MCF 10A (cell line): ENCODE measurements around the gene SPARCL1. TPM values are rescaled to one million over a fixed set of nuclear protein-coding genes. Genes with fewer than 3 reads are reported as not detected.
"Not testable (repeated sequence)": the region's sequence is repeated elsewhere in the genome, so short reads cannot be mapped to it uniquely, and the experiment has no call there.

Experiments used
- BruUV-seq: library from RNA; stranded (reverse); fragments of 400-500 nt; replicated peaks from 2 replicates; lab custom pipeline; 2021; lab: Mats Ljungman, UMichigan
- CTCF ChIA-PET: fragments of 300-600 bp; sonication (Branson Sonifier 250); formaldehyde crosslinking; extraction: SDS; loops from one replicate; lab custom pipeline; 2021; ENCODE audit warnings: antibody characterized with exemption, inconsistent platforms; lab: Yijun Ruan, JAX
- POLR2A ChIA-PET: fragments of 300-600, 350-650 bp; sonication (Branson Sonifier 250); formaldehyde crosslinking; extraction: SDS; loops from one replicate; lab custom pipeline; 2020; ENCODE audit warnings: antibody characterized with exemption, inconsistent platforms; lab: Yijun Ruan, JAX
- DNase-seq: peaks from one replicate; pipeline ENCODE4 v3.0.0-alpha.2; 2018; ENCODE audit not compliant: unreplicated experiment
- H3K27ac Mint-ChIP-seq: one replicate; pipeline ENCODE4 v1.8.0; 2022; ENCODE audit warnings: mild to moderate bottlenecking, low read depth, mixed read lengths; ENCODE audit not compliant: unreplicated experiment
- H3K27me3 Mint-ChIP-seq: one replicate; pipeline ENCODE4 v1.8.0; 2022; ENCODE audit warnings: mixed read lengths; ENCODE audit not compliant: insufficient read depth, unreplicated experiment
- H3K36me3 Mint-ChIP-seq: one replicate; pipeline ENCODE4 v1.8.0; 2022; ENCODE audit warnings: mild to moderate bottlenecking, moderate library complexity, mixed read lengths; ENCODE audit not compliant: insufficient read depth, unreplicated experiment
- H3K4me1 Mint-ChIP-seq: one replicate; pipeline ENCODE4 v1.8.0; 2022; ENCODE audit warnings: mixed read lengths; ENCODE audit not compliant: insufficient read depth, unreplicated experiment
- H3K4me3 Mint-ChIP-seq: one replicate; pipeline ENCODE4 v1.8.0; 2022; ENCODE audit warnings: mild to moderate bottlenecking, moderate library complexity, mixed read lengths; ENCODE audit not compliant: unreplicated experiment
- H3K9me3 Mint-ChIP-seq: one replicate; pipeline ENCODE4 v1.8.0; 2022; ENCODE audit warnings: mixed read lengths; ENCODE audit not compliant: unreplicated experiment
- CTCF ChIP-seq: fragments of 200-600 bp; IDR thresholded peaks from one replicate; pipeline ENCODE4 v1.8.0; 2022; ENCODE audit warnings: antibody characterized with exemption, mild to moderate bottlenecking; ENCODE audit not compliant: unreplicated experiment
- intact Hi-C: fragments of 100-400 bp; cut with micrococcal nuclease; formaldehyde crosslinking; loops from 2 replicates; pipeline ENCODE4 v1.14.1; 2022
- total RNA-seq: library from RNA; stranded (reverse); gene quantifications from 2 replicates; pipeline ENCODE4 v1.2.3, GENCODE V29; 2022

SPARCL1 gene
- total RNA-seq, 1 experiment from 2014 or later: not detected

GRCh38 chr4:87425711-87426110 lies 103.5 kb downstream of the SPARCL1 start:
- ChIA-PET CTCF (no interaction called here), POLR2A (interaction anchor here (0.6 to 1.2 kb wide), 6 partner anchors 10 to 132 kb away, joined by 3 to 8 read pairs (median 4); partner anchors contain the start of gene HSD17B11)
- no peak overlapping the region for H3K27ac Mint-ChIP-seq
- no TSS peak for BruUV-seq
- no peak for TF ChIP-seq CTCF
- H3K27me3 Mint-ChIP-seq: no peaks in the 10 kb centered on the region
- peaks cover 7% of the 10 kb centered on the region for H3K36me3 Mint-ChIP-seq
- no peaks in the 10 kb centered on the region for H3K9me3 Mint-ChIP-seq
- peaks cover 9% of the 10 kb centered on the region for H3K4me1 Mint-ChIP-seq
- intact Hi-C loops: loop anchor here (1.0 kb wide), 1 partner anchor 50 kb away; no protein-coding TSS in a partner anchor
- H3K4me3 Mint-ChIP-seq: no peak overlapping the region
- DNase-seq: no peak

- BruUV-seq, H3K36me3 Mint-ChIP-seq, DNase-seq, H3K27me3 Mint-ChIP-seq, H3K4me1 Mint-ChIP-seq, H3K9me3 Mint-ChIP-seq: not testable (repeated sequence)
- peak overlapping the region; percentile 100 for H3K27ac Mint-ChIP-seq
- POLR2A ChIA-PET: interaction anchor here (1.5 to 3.5 kb wide), 2 partner anchors 10 to 34 kb away, joined by 4 to 54 read pairs; partner anchors contain the start of gene HSD17B11
- intact Hi-C loops: loop anchor here (5.0 kb wide), 1 partner anchor 67 kb away; no protein-coding TSS in a partner anchor
- CTCF ChIA-PET: interaction anchor here (0.7 to 1.7 kb wide), 5 partner anchors 12 to 571 kb away, joined by 3 to 7 read pairs (median 6); no protein-coding TSS in a partner anchor
- peak overlapping the region; percentile 98 for H3K4me3 Mint-ChIP-seq
These were observed 105.1 kb downstream of the SPARCL1 start for GRCh38 chr4:87424099-87424543.

Other genes starting within 250 kb of the SPARCL1 start
- not detected in 2 replicates for gene HSD17B13, start 206.5 kb downstream of the SPARCL1 start, total RNA-seq
- 4.3 and 4.8 TPM in 2 replicates for gene HSD17B11, start 138.2 kb downstream of the SPARCL1 start, total RNA-seq
- gene NUDT9, start 106.8 kb downstream of the SPARCL1 start, total RNA-seq: 17.6 and 22.5 TPM in 2 replicates
- gene DSPP, start 79.2 kb upstream of the SPARCL1 start, total RNA-seq: not detected in 2 replicates
- gene DMP1, start 120.9 kb upstream of the SPARCL1 start, total RNA-seq: not detected in 2 replicates